Measurements from ENCODE around the gene TMEM259. TPM values are rescaled to one million over a fixed set of nuclear protein-coding genes. Genes with fewer than 3 reads are reported as not detected.
"Not testable (repeated sequence)": the region's sequence is repeated elsewhere in the genome, so short reads cannot be mapped to it uniquely, and the experiment has no call there.

Gene TMEM259
- total RNA-seq, 1 donor from 2014 or later: 120 TPM

GRCh38 chr19:1026783-1027649 is 6.1 kb upstream of the TMEM259 start:
- Mint-ChIP-seq H3K36me3 (ENCODE audit: low read depth) (peaks cover 3% of the 10 kb centered on the region), H3K27me3 (ENCODE audit: low read depth) (no peaks in the 10 kb centered on the region), H3K4me1 (ENCODE audit: low read depth) (peaks cover 31% of the 10 kb centered on the region), H3K27ac (ENCODE audit: unreplicated experiment) (peak overlapping the region; percentile 91), H3K9me3 (ENCODE audit: low read depth) (no peaks in the 10 kb centered on the region), H3K4me3 (ENCODE audit: unreplicated experiment) (peak overlapping the region; percentile 91)
- TF ChIP-seq CTCF (IDR thresholded peaks at IDR 0.05): no peak
- DNase-seq (ENCODE audit: low spot score): no peak

DNA sequence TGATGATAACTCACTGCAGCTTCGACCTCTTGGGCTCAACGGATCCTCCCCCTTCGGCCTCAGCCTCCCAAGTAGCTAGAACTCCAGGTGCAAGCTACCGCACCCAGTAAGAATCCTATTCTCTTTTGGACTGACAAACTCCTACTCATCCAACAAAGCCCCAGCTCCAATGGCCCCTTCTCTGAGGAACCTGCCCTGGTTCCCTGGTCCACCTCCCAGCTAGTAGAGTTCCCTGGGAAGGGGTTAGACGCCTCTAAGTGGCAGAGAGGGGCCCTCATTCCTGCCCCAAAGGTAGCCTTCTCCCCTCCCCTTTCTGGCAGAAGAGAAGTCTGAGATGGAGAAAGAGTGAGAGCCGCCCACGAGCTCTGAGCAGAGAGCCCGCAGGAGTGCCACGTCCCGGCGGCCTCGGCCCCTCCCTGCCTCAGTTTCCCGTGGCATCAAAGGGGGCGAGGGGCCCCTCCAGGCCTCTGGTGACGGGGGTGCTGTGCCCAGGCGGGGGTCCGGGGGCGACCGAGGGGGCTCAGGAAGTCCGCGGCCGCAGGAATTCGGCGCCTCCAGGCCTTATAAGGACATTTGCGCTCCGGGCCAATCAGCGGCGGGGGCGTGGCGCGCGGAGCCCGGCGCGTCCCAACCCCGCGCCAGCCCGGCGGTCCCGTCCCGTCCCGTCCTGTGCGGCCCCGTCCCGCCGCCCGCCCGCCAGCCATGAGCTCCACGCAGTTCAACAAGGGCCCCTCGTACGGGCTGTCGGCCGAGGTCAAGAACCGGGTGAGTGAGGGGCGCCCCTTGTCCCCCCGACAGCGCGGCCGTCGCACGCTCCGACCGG is 5.2 kb upstream of the TMEM259 start, which contains the start of gene CNN2:
TSS of gene CNN2 (plus strand) at position 649 of the 823 bp plus-strand sequence. CDS start at position 703, 54 bp downstream.
- Mint-ChIP-seq H3K27me3 (ENCODE audit: low read depth) (no peaks in the 10 kb centered on the region), H3K4me1 (ENCODE audit: low read depth) (peaks cover 38% of the 10 kb centered on the region), H3K36me3 (ENCODE audit: low read depth) (peaks cover 3% of the 10 kb centered on the region), H3K9me3 (ENCODE audit: low read depth) (no peaks in the 10 kb centered on the region), H3K4me3 (ENCODE audit: unreplicated experiment) (peak within 1 kb of the TSS; percentile 91), H3K27ac (ENCODE audit: unreplicated experiment) (peak within 1 kb of the TSS; percentile 98)
- no peak for TF ChIP-seq CTCF (IDR thresholded peaks at IDR 0.05)
- DNase-seq (ENCODE audit: low spot score): no peak

DNA sequence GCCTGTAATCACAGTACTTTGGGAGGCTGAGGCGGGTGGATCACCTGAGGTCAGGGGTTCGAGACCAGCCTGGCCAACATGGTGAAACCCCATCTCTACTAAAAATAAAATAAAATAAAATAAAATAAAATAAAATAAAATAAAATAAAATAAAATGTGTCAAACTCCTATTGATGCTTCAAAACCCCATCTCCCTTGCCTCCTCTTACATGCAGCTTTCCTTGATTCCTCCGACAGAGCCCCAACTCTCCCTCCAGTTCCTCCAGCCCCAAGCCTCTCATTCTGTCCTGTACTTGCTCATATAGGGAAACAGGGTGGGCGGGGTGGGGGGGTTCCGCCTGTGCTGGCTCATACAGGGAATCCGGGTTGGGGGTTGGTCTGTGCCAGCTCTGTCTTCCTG is 4.2 kb upstream of the TMEM259 start:
- H3K27ac Mint-ChIP-seq (ENCODE audit: unreplicated experiment): peak overlapping the region; percentile 59
- not testable (repeated sequence) for H3K4me3 Mint-ChIP-seq (ENCODE audit: unreplicated experiment)

DNA sequence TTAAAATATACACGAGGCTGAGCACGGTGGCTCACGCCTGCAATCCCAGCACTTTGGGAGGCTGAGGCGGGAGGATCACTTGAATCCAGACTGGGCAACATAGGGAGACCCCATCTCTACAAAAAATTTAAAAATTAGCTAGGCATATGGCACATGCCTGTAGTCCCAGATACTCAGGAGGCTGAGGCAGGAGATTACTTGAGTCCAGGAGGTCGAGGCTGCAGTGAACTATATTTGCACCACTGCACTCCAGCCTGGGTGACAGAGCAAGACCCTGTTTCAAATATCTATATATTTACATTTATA is 2.9 kb upstream of the TMEM259 start:
- not testable (repeated sequence) for H3K36me3 Mint-ChIP-seq (ENCODE audit: low read depth); H3K27ac Mint-ChIP-seq (ENCODE audit: unreplicated experiment); H3K4me3 Mint-ChIP-seq (ENCODE audit: unreplicated experiment); H3K27me3 Mint-ChIP-seq (ENCODE audit: low read depth); H3K9me3 Mint-ChIP-seq (ENCODE audit: low read depth); DNase-seq (ENCODE audit: low spot score)
- peaks cover 35% of the 10 kb centered on the region for H3K4me1 Mint-ChIP-seq (ENCODE audit: low read depth)

More for the DNA sequence above, 4.2 kb upstream of the TMEM259 start:
- not testable (repeated sequence) for H3K36me3 Mint-ChIP-seq (ENCODE audit: low read depth); DNase-seq (ENCODE audit: low spot score); H3K9me3 Mint-ChIP-seq (ENCODE audit: low read depth); H3K27me3 Mint-ChIP-seq (ENCODE audit: low read depth)
- H3K4me1 Mint-ChIP-seq (ENCODE audit: low read depth): peaks cover 29% of the 10 kb centered on the region

GRCh38 chr19:1019980-1020867 is 699 bp downstream of the TMEM259 start:
- no peak for DNase-seq (ENCODE audit: low spot score)
- no peak for TF ChIP-seq CTCF (IDR thresholded peaks at IDR 0.05)
- peak overlapping the region; percentile 83 for H3K4me3 Mint-ChIP-seq (ENCODE audit: unreplicated experiment)

More at GRCh38 chr19:1019980-1020867, 699 bp downstream of the TMEM259 start:
- Mint-ChIP-seq H3K4me1 (ENCODE audit: low read depth) (peaks cover 53% of the 10 kb centered on the region), H3K27me3 (ENCODE audit: low read depth) (no peaks in the 10 kb centered on the region), H3K36me3 (ENCODE audit: low read depth) (no peaks in the 10 kb centered on the region), H3K27ac (ENCODE audit: unreplicated experiment) (peak overlapping the region; percentile 88), H3K9me3 (ENCODE audit: low read depth) (no peaks in the 10 kb centered on the region)

Measured in chondrocyte (in vitro differentiated cells).